GM12878 (cell line): ENCODE measurements around the gene PRKCZ. TPM values are rescaled to one million over a fixed set of nuclear protein-coding genes. Genes with fewer than 3 reads are reported as not detected.

ENCODE experiments used
- ATAC-seq: fragments of 200-7000 bp; cut with Tn5 transposase; 3 replicates; pipeline ENCODE4 v1.9.1; 2020; ENCODE audit warnings: mild to moderate bottlenecking, moderate library complexity
- BruUV-seq: library from RNA; stranded (reverse); fragments of 400-500 nt; replicated peaks from 2 replicates; lab custom pipeline; 2021; lab: Mats Ljungman, UMichigan
- CTCF ChIA-PET: fragments of 300-600 bp; sonication (Branson Sonifier 250); formaldehyde crosslinking; extraction: SDS; loops from one replicate; lab custom pipeline; 2021; ENCODE audit warnings: inconsistent platforms; lab: Yijun Ruan, JAX
- POLR2A ChIA-PET: fragments of 350-600 bp; formaldehyde crosslinking; extraction: SDS; loops from one replicate; lab custom pipeline; 2021; ENCODE audit warnings: inconsistent platforms; lab: Charles Lee
- RAD21 ChIA-PET: fragments of 300-600 bp; sonication (Branson Sonifier 250); formaldehyde crosslinking; loops from one replicate; lab custom pipeline; 2023; ENCODE audit warnings: antibody characterized with exemption; ENCODE audit not compliant: unreplicated experiment; lab: Charles Lee
- SMC1A ChIA-PET: fragments of 300-600 bp; sonication (Branson Sonifier 250); formaldehyde crosslinking; loops from one replicate; lab custom pipeline; 2023; ENCODE audit not compliant: unreplicated experiment, uncharacterized antibody; lab: Charles Lee
- DNase-seq: peaks from one replicate; pipeline ENCODE4 v3.0.0-alpha.2; 2011; ENCODE audit warnings: low read depth, low spot score
- FAIRE-seq: peaks from 3 replicates; lab custom pipeline; 2011; peaks lifted over from hg19 to GRCh38; lab: Jason Lieb, UNC
- H2AFZ ChIP-seq: 2 replicates; pipeline ENCODE4 v1.6.0; 2011; ENCODE audit warnings: low read depth, low read length, control low read depth; ENCODE audit not compliant: control insufficient read depth
- H3K27ac ChIP-seq: 2 replicates; pipeline ENCODE4 v1.5.1; 2011; ENCODE audit warnings: control low read depth; ENCODE audit not compliant: control insufficient read depth, insufficient read depth
- H3K27me3 ChIP-seq, 2 experiments: replicated peaks in 1 of 2; 2 replicates each; pipeline versions ENCODE4 v1.6.0 to v1.6.1; 2011; ENCODE audit warnings: low read length in 1 of 2; ENCODE audit not compliant: control insufficient read depth in 2 of 2, insufficient read depth in 2 of 2
- H3K36me3 ChIP-seq, 2 experiments: 2 replicates each; pipeline ENCODE4 v1.5.1; 2011; ENCODE audit warnings: low read length in 1 of 2; ENCODE audit not compliant: control insufficient read depth in 2 of 2, insufficient read depth in 2 of 2
- H3K4me1 ChIP-seq: 2 replicates; pipeline ENCODE4 v1.6.1; 2011; ENCODE audit warnings: mild to moderate bottlenecking, low read length, moderate library complexity, mixed read lengths; ENCODE audit not compliant: control insufficient read depth, insufficient read depth
- H3K4me2 ChIP-seq: 2 replicates; pipeline ENCODE4 v1.6.0; 2011; ENCODE audit warnings: control low read depth; ENCODE audit not compliant: control insufficient read depth, insufficient read depth
- H3K4me3 ChIP-seq: fragments of 200-600 bp; sonication (generic); 2 replicates; pipeline ENCODE4 v1.5.1; 2016
- H3K79me2 ChIP-seq: 2 replicates; pipeline ENCODE4 v1.6.0; 2011; ENCODE audit warnings: low read length; ENCODE audit not compliant: control insufficient read depth, insufficient read depth
- H3K9ac ChIP-seq: 2 replicates; pipeline ENCODE4 v1.8.0; 2011; ENCODE audit warnings: low read length, control low read depth, mixed read lengths; ENCODE audit not compliant: control insufficient read depth, insufficient read depth
- H3K9me3 ChIP-seq: replicated peaks from 3 replicates; pipeline ENCODE4 v1.5.1; 2011; ENCODE audit warnings: mild to moderate bottlenecking, low read length; ENCODE audit not compliant: control insufficient read depth, insufficient read depth
- H4K20me1 ChIP-seq: 2 replicates; pipeline ENCODE4 v1.6.0; 2011; ENCODE audit not compliant: control insufficient read depth, insufficient read depth
- ATF2 ChIP-seq: IDR thresholded peaks from 2 replicates; pipeline ENCODE4 v1.6.1; 2012; ENCODE audit warnings: low read length, inconsistent platforms
- ATF3 ChIP-seq: IDR thresholded peaks from 2 replicates; pipeline ENCODE4 v1.6.1; 2011; ENCODE audit warnings: low read depth, mild to moderate bottlenecking, low read length, moderate library complexity, borderline replicate concordance; ENCODE audit errors: extremely low read depth
- BHLHE40 ChIP-seq, 2 experiments: fragments of 450-650 bp in 1 of 2; IDR thresholded peaks; 2 replicates each; pipeline ENCODE4 v1.6.1; 2011 to 2017; ENCODE audit warnings: low read depth in 2 of 2, borderline replicate concordance in 1 of 2, improper control_type of control experiment in 1 of 2, low read length in 1 of 2, mild to moderate bottlenecking in 1 of 2
- CBFB ChIP-seq: IDR thresholded peaks from 2 replicates; pipeline ENCODE4 v1.6.1; 2016; ENCODE audit warnings: antibody characterized with exemption, low read depth
- CBX5 ChIP-seq: sonication (generic); IDR thresholded peaks from 2 replicates; pipeline ENCODE4 v1.6.1; 2016; ENCODE audit warnings: low read depth, moderate library complexity, mild to moderate bottlenecking, inconsistent platforms
- NFYA ChIP-seq: IDR thresholded peaks from 2 replicates; pipeline ENCODE4 v1.6.1; 2011; ENCODE audit warnings: low read depth, mild to moderate bottlenecking, low read length, improper control_type of control experiment, borderline replicate concordance
- NFYB ChIP-seq: IDR thresholded peaks from 2 replicates; pipeline ENCODE4 v1.6.1; 2011; ENCODE audit warnings: low read depth, mild to moderate bottlenecking, low read length, improper control_type of control experiment, moderate library complexity; ENCODE audit not compliant: insufficient read depth
- POLR2A ChIP-seq: IDR thresholded peaks from 2 replicates; pipeline ENCODE4 v1.6.1; 2011; ENCODE audit warnings: low read depth, mild to moderate bottlenecking, low read length
- RBBP5 ChIP-seq: fragments of 200-600 bp; sonication (generic); conservative IDR thresholded peaks from 2 replicates; pipeline ENCODE4 v1.6.1; 2016
- RCOR1 ChIP-seq: conservative IDR thresholded peaks from 2 replicates; pipeline ENCODE4 v1.6.1; 2012; ENCODE audit warnings: low read depth, low read length, improper control_type of control experiment
- SIX5 ChIP-seq: IDR thresholded peaks from 2 replicates; pipeline ENCODE4 v1.6.1; 2011; ENCODE audit warnings: mild to moderate bottlenecking, low read depth, low read length, moderate library complexity; ENCODE audit not compliant: severe bottlenecking
- SMC3 ChIP-seq: IDR thresholded peaks from 2 replicates; pipeline ENCODE4 v1.6.1; 2011; ENCODE audit warnings: low read length, improper control_type of control experiment, borderline replicate concordance
- TCF3 ChIP-seq: IDR thresholded peaks from 2 replicates; pipeline ENCODE4 v1.6.1; 2012; ENCODE audit warnings: low read depth, mild to moderate bottlenecking, low read length, borderline replicate concordance; ENCODE audit not compliant: insufficient read depth
- TCF7 ChIP-seq: IDR thresholded peaks from 2 replicates; pipeline ENCODE4 v1.6.1; 2014; ENCODE audit warnings: antibody characterized with exemption, borderline replicate concordance
- ZNF384 ChIP-seq: IDR thresholded peaks from 2 replicates; pipeline ENCODE4 v1.6.1; 2012; ENCODE audit warnings: low read depth, mild to moderate bottlenecking, low read length, improper control_type of control experiment, borderline replicate concordance
- ZSCAN29 ChIP-seq: fragments of 450-650 bp; IDR thresholded peaks from 2 replicates; pipeline ENCODE4 v1.6.1; 2017; ENCODE audit warnings: mild to moderate bottlenecking, moderate library complexity
- ZZZ3 ChIP-seq: IDR thresholded peaks from 2 replicates; pipeline ENCODE4 v1.6.1; 2011; ENCODE audit warnings: low read depth; ENCODE audit not compliant: control insufficient read depth, insufficient read length
- WGBS: methylation state at CpG from one replicate; pipeline ENCODE4 v1.1.6; 2016; ENCODE audit warnings: low lambda C conversion rate; ENCODE audit not compliant: insufficient replicate concordance, insufficient coverage; ENCODE audit errors: missing lambda C conversion rate; 5-methylcytosine and 5-hydroxymethylcytosine counted together
- in situ Hi-C: fragments of 300-500 bp; cut with MboI; formaldehyde crosslinking; loops from 9 replicates; pipeline ENCODE4 v1.14.3; 2018; ENCODE audit warnings: mixed read lengths
- intact Hi-C: fragments of 100-400 bp; cut with micrococcal nuclease; formaldehyde crosslinking; loops from one replicate; pipeline ENCODE4 v1.14.2; 2022; ENCODE audit not compliant: unreplicated experiment
- polyA plus RNA-seq, 11 experiments: library from polyadenylated mRNA; depleted of rRNA in 4 of 11; unstranded in 6 of 11; stranded (reverse) in 5 of 11; fragments of >200 nt; fragmentation: Nextera tagmentation in 4 of 11; fragmentation: Illumina TruSeq in 1 of 11; extraction: Ambion mirVana in 4 of 11; extraction: Trizol in 1 of 11; gene quantifications; 1 replicate in 1 of 11; 2 replicates in 10 of 11; pipeline versions ENCODE4 v1.2.1 to v1.2.3, GENCODE V29; 2011 to 2016; ENCODE audit warnings: inconsistent platforms in 2 of 11, missing spikeins in 2 of 11, low read depth in 1 of 11
- total RNA-seq, 4 experiments: library from RNA; depleted of rRNA in 3 of 4; stranded (reverse); fragments of >200 nt in 3 of 4; fragmentation: Illumina TruSeq in 1 of 4; extraction: Trizol in 1 of 4; gene quantifications; 2 replicates each; pipeline versions ENCODE4 v1.2.1 to v1.2.3, GENCODE V29; 2013 to 2021

Gene PRKCZ
- total and polyA plus RNA-seq, 10 of the 15 experiments (the other 5 are each of a cell fraction or from before 2014, with no cell fraction given), result 0.05 to 1.9 (median 0.64) TPM; not detected in 1

- H3K27ac ChIP-seq, result no peak overlapping the region
- POLR2A ChIA-PET, result no interaction called here
- 91% methylated on average over 11 of the region's 11 CpGs for WGBS
- no peaks in the 10 kb centered on the region for H3K79me2 ChIP-seq
- H2AFZ ChIP-seq, result no peak overlapping the region
- no peaks in the 10 kb centered on the region for H3K4me1 ChIP-seq
- H3K9me3 ChIP-seq, result no peaks in the 10 kb centered on the region
- no peaks in the 10 kb centered on the region; a peak in 1 of 4 replicates for H3K36me3 ChIP-seq
- no peaks in the 10 kb centered on the region for H4K20me1 ChIP-seq
- H3K9ac ChIP-seq, result no peak overlapping the region
- H3K27me3 ChIP-seq, result no peaks in the 10 kb centered on the region
- SMC1A ChIA-PET, result no interaction called here
- H3K4me3 ChIP-seq, result no peak overlapping the region
- FAIRE-seq, result no peak
- BruUV-seq, result no TSS peak
- no peak for ATAC-seq
- intact Hi-C loops, result no loop called here
- RAD21 ChIA-PET, result no interaction called here
- CTCF ChIA-PET, result no interaction called here
- DNase-seq, result no peak
- TF ChIP-seq CBFB, result no peak
- no peak for TF ChIP-seq NFYA
- TF ChIP-seq ZSCAN29, result no peak
- no peak for TF ChIP-seq BHLHE40 (IDR thresholded peaks at IDR 0.05; ENCODE audit: borderline replicate concordance in 1 of 2, low read depth in 2 of 2, low read length in 1 of 2)
- no peak for TF ChIP-seq SIX5
- TF ChIP-seq, all 136 proteins: peak for 0
- no peak overlapping the region for H3K4me2 ChIP-seq
- in situ Hi-C loops, result no loop called here
These were observed 19.8 kb downstream of the PRKCZ start for GRCh38 chr1:2070016-2070415.

GRCh38 chr1:2070800-2071530 lies 20.8 kb downstream of the PRKCZ start:
- ATAC-seq (no peak), FAIRE-seq (no peak), DNase-seq (no peak)
- ChIA-PET POLR2A (no interaction called here), CTCF (no interaction called here), SMC1A (no interaction called here), RAD21 (no interaction called here)
- Histone ChIP-seq H3K9ac (no peak overlapping the region), H3K36me3 (no peaks in the 10 kb centered on the region; a peak in 1 of 4 replicates), H3K9me3 (no peaks in the 10 kb centered on the region; the same call in 2 of the 3 replicates), H3K27ac (no peak overlapping the region), H3K4me2 (no peak overlapping the region), H2AFZ (no peak overlapping the region), H3K27me3 (no peaks in the 10 kb centered on the region), H3K79me2 (no peaks in the 10 kb centered on the region), H3K4me3 (no peak overlapping the region), H3K4me1 (no peaks in the 10 kb centered on the region), H4K20me1 (no peaks in the 10 kb centered on the region)
- 89% methylated on average over 30 of the region's 36 CpGs for WGBS
- in situ Hi-C loops, result no loop called here
- intact Hi-C loops, result no loop called here
- BruUV-seq, result no TSS peak
- TF ChIP-seq ATF2 (no peak), RCOR1 (no peak), CBX5 (no peak), NFYA (no peak), ZNF384 (no peak), NFYB (no peak), ZZZ3 (no peak), SMC3 (no peak), RBBP5 (no peak), TCF3 (no peak), POLR2A (no peak), TCF7 (no peak), ATF3 (no peak)
